B cell (primary cell): ENCODE data around the gene CALM3. TPM values are rescaled to one million over a fixed set of nuclear protein-coding genes. Genes with fewer than 3 reads are reported as not detected.

ENCODE experiments used
- ATAC-seq: fragments of 200-7000 bp; cut with Tn5 transposase; one replicate; pipeline ENCODE4 v1.10.0; 2021; ENCODE audit warnings: low read depth, mild to moderate bottlenecking, moderate number of reproducible peaks, moderate library complexity
- CTCF ChIA-PET: fragments of 350-600 bp; sonication (Branson Sonifier 250); formaldehyde crosslinking; loops from one replicate; lab custom pipeline; 2021; ENCODE audit warnings: antibody characterized with exemption, inconsistent platforms; lab: Charles Lee
- POLR2A ChIA-PET: fragments of 350-600 bp; sonication (Branson Sonifier 250); formaldehyde crosslinking; loops from one replicate; lab custom pipeline; 2021; ENCODE audit warnings: antibody characterized with exemption; lab: Charles Lee
- DNase-seq: peaks from one replicate; pipeline ENCODE4 v3.0.0; 2013
- H2AFZ ChIP-seq: 2 replicates; pipeline ENCODE4 v1.6.1; 2012; ENCODE audit warnings: mild to moderate bottlenecking, low read depth, low read length; ENCODE audit not compliant: insufficient read depth, poor library complexity, severe bottlenecking
- H3K27ac ChIP-seq, 2 donors: 1 replicate in 1 of 2; 2 replicates in 1 of 2; pipeline ENCODE4 v1.5.1; 2012 to 2013; ENCODE audit warnings: low read length in 2 of 2, mild to moderate bottlenecking in 2 of 2, moderate library complexity in 1 of 2
- H3K27me3 ChIP-seq, 4 experiments: fragments of 200-600 bp in 1 of 4; sonication (generic) in 1 of 4; replicated peaks in 1 of 4; 1 replicate in 2 of 4; 2 replicates in 2 of 4; pipeline versions ENCODE4 v1.6.1 to v1.7.0; 2013 to 2016; ENCODE audit warnings: low read length in 3 of 4, mild to moderate bottlenecking in 2 of 4, mixed read lengths in 1 of 4, moderate library complexity in 1 of 4; ENCODE audit not compliant: insufficient read depth in 4 of 4, control insufficient read depth in 3 of 4; ENCODE audit errors: control extremely low read depth in 1 of 4
- H3K36me3 ChIP-seq, 2 experiments: replicated peaks in 1 of 2; 1 replicate in 1 of 2; 2 replicates in 1 of 2; pipeline versions ENCODE4 v1.6.1 to v1.7.1; 2013; ENCODE audit warnings: low read length in 1 of 2; ENCODE audit not compliant: insufficient read depth in 2 of 2, control insufficient read depth in 1 of 2; ENCODE audit errors: control extremely low read depth in 1 of 2, extremely low read depth in 1 of 2
- H3K4me1 ChIP-seq, 2 donors: fragments of 200-600 bp in 1 of 2; sonication (generic) in 1 of 2; 1 replicate in 1 of 2; 2 replicates in 1 of 2; pipeline versions ENCODE4 v1.5.1 to v1.6.1; 2013 to 2017; ENCODE audit warnings: low read length in 2 of 2; ENCODE audit not compliant: control insufficient read depth in 2 of 2, insufficient read depth in 2 of 2
- H3K4me2 ChIP-seq: replicated peaks from 2 replicates; pipeline ENCODE3; 2012; ENCODE audit warnings: mild to moderate bottlenecking, low read depth, low read length; ENCODE audit not compliant: poor library complexity, severe bottlenecking
- H3K4me3 ChIP-seq, 5 experiments: fragments of 200-600 bp in 1 of 5; sonication (generic) in 1 of 5; 1 replicate in 3 of 5; 2 replicates in 2 of 5; pipeline versions ENCODE4 v1.5.1 to v1.7.0; 2011 to 2016; ENCODE audit warnings: low read length in 4 of 5, mild to moderate bottlenecking in 4 of 5, low read depth in 2 of 5, control low read depth in 1 of 5, moderate library complexity in 1 of 5; ENCODE audit not compliant: insufficient read depth in 1 of 5; ENCODE audit errors: control extremely low read depth in 1 of 5, extremely low read depth in 1 of 5
- H3K79me2 ChIP-seq: fragments of 200-600 bp; sonication (generic); one replicate; pipeline ENCODE4 v1.6.0; 2016; ENCODE audit warnings: low read length; ENCODE audit not compliant: control insufficient read depth, insufficient read depth
- H3K9ac ChIP-seq: fragments of 200-600 bp; sonication (generic); 2 replicates; pipeline ENCODE4 v1.6.1; 2017; ENCODE audit warnings: mild to moderate bottlenecking, low read length, moderate library complexity
- H3K9me3 ChIP-seq, 3 donors: one replicate each; pipeline versions ENCODE4 v1.6.1 to v1.7.1; 2013; ENCODE audit warnings: low read length in 2 of 3; ENCODE audit not compliant: control insufficient read depth in 2 of 3, insufficient read depth in 1 of 3; ENCODE audit errors: control extremely low read depth in 1 of 3
- H4K20me1 ChIP-seq: 2 replicates; pipeline ENCODE4 v1.6.0; 2012; ENCODE audit warnings: mild to moderate bottlenecking, low read length; ENCODE audit not compliant: insufficient read depth, control insufficient read depth, poor library complexity, severe bottlenecking
- H3K27ac Mint-ChIP-seq: one replicate; pipeline ENCODE4 v1.8.0; 2021; ENCODE audit warnings: mixed read lengths
- H3K27me3 Mint-ChIP-seq: one replicate; pipeline ENCODE4 v1.8.0; 2021; ENCODE audit warnings: mixed read lengths
- H3K4me1 Mint-ChIP-seq: one replicate; pipeline ENCODE4 v1.8.0; 2021; ENCODE audit warnings: mixed read lengths
- H3K4me3 Mint-ChIP-seq: one replicate; pipeline ENCODE4 v1.8.0; 2021; ENCODE audit warnings: mixed read lengths
- H3K9me3 Mint-ChIP-seq: one replicate; pipeline ENCODE4 v1.8.0; 2022; ENCODE audit warnings: mixed read lengths; ENCODE audit not compliant: insufficient read depth
- EZH2 ChIP-seq: IDR thresholded peaks from 2 replicates; pipeline ENCODE4 v1.6.1; 2012; ENCODE audit warnings: borderline replicate concordance, low read depth, mild to moderate bottlenecking, moderate library complexity, low read length; ENCODE audit not compliant: insufficient read depth, poor library complexity, severe bottlenecking
- WGBS: methylation state at CpG from one replicate; pipeline ENCODE4 v1.1.5; 2013; ENCODE audit warnings: missing lambda C conversion rate; ENCODE audit not compliant: insufficient coverage; 5-methylcytosine and 5-hydroxymethylcytosine counted together
- intact Hi-C: fragments of 100-400 bp; cut with micrococcal nuclease; formaldehyde crosslinking; loops from one replicate; pipeline ENCODE4 v1.10.0; 2022
- polyA plus RNA-seq: library from polyadenylated mRNA; depleted of rRNA; stranded (reverse); fragments of >200 nt; gene quantifications from 2 replicates; pipeline ENCODE4 v1.2.3, GENCODE V29; 2012
- total RNA-seq, 2 donors: library from RNA; stranded (reverse); fragments of 120-200 nt in 1 of 2; gene quantifications; 1 replicate in 1 of 2; 2 replicates in 1 of 2; pipeline versions ENCODE4 v1.2.3 to v1.2.4, GENCODE V29; 2013 to 2022
- TF ChIP-seq, protein P1 (sequence below): fragments of 200-600 bp; IDR thresholded peaks from one replicate; pipeline ENCODE4 v1.8.0; 2022; ENCODE audit warnings: antibody characterized with exemption, mild to moderate bottlenecking

The CALM3 gene
- total and polyA plus RNA-seq, 2 donors (not counting 1 experiment from before 2014, with no cell fraction given) = 99.0 to 99.3 TPM

DNA sequence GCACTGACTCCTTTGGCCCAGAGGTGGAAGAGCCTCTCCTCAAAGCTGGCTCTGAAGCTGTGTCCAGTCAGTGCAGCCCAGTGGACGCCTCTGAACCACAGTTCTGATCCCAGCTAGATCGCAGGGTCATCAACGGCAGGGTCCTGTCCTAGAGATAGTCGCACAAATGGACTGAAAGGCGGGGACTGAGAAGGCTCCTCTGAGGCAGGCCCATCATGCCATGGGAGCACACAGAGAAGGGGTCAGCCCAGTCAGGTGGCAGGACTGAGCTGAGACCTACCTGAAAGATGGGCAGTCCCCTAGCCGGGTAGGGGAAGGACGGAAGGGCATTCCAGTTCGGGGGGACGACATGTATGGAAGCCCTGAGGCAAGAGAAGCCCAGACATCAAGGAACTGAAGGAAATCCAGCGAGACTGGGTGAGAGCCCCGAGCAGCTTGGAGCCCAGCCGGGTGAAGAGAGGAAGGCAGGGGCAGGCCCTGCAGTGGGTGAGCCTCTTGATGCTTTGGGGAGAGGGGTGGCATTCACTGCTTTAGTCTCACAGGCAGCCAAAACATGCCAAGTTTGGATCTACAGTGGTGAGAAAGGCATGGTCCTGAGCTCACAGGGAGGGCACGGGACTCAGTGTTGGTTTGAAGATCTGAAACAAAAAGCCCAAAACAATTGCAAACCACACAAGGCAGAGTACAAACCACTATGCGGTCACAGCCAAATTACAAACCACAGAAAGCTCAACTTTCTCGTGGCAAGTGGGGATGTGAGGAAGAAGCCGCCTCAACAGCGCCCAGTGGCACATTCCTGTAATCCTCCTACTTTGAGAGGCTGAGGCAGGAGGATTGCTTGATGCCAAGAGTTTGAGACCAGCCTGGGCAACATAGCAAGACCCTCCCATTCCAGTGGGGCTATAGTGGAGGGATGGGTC lies 10.0 kb downstream of the CALM3 start:
- H3K27me3 ChIP-seq = no peaks in the 10 kb centered on the region
- Mint-ChIP-seq H3K9me3 (no peaks in the 10 kb centered on the region), H3K27ac (peak overlapping the region; percentile 33), H3K4me1 (peaks cover 35% of the 10 kb centered on the region), H3K27me3 (no peaks in the 10 kb centered on the region), H3K4me3 (peak overlapping the region; percentile 42)
- peaks cover 0 to 39% of the 10 kb centered on the region in 2 experiments for H3K36me3 ChIP-seq
- peak overlapping the region; percentile 2 for H2AFZ ChIP-seq
- ChIA-PET POLR2A (interaction anchor here (0.7 to 3.2 kb wide), 5 partner anchors 9 to 51 kb away, joined by 3 to 19 read pairs (median 4); partner anchors contain the start of genes CALM3 and DACT3), CTCF (interaction anchor here (0.8 to 16.2 kb wide), 9 partner anchors 9 to 139 kb away, joined by 3 to 447 read pairs (median 4); partner anchors contain the start of genes CALM3 and DACT3)
- H3K79me2 ChIP-seq = no peaks in the 10 kb centered on the region
- peak; percentile 13 for ATAC-seq
- peak; percentile 70 for DNase-seq
- peak overlapping the region; percentile 55 for H3K4me2 ChIP-seq
- intact Hi-C loops = no loop called here
- TF ChIP-seq, protein P1, sequence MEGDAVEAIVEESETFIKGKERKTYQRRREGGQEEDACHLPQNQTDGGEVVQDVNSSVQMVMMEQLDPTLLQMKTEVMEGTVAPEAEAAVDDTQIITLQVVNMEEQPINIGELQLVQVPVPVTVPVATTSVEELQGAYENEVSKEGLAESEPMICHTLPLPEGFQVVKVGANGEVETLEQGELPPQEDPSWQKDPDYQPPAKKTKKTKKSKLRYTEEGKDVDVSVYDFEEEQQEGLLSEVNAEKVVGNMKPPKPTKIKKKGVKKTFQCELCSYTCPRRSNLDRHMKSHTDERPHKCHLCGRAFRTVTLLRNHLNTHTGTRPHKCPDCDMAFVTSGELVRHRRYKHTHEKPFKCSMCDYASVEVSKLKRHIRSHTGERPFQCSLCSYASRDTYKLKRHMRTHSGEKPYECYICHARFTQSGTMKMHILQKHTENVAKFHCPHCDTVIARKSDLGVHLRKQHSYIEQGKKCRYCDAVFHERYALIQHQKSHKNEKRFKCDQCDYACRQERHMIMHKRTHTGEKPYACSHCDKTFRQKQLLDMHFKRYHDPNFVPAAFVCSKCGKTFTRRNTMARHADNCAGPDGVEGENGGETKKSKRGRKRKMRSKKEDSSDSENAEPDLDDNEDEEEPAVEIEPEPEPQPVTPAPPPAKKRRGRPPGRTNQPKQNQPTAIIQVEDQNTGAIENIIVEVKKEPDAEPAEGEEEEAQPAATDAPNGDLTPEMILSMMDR = no peak
- no peak for TF ChIP-seq EZH2
- peaks cover 26 to 40% of the 10 kb centered on the region in 2 donors for H3K4me1 ChIP-seq
- peaks cover 0 to 7% (median 0%) of the 10 kb centered on the region in 3 donors for H3K9me3 ChIP-seq
- 72% methylated on average over 13 of the region's 17 CpGs for WGBS
- H3K9ac ChIP-seq = no peak overlapping the region
- H4K20me1 ChIP-seq = peaks cover 40% of the 10 kb centered on the region
- H3K4me3 ChIP-seq = no peak overlapping the region
- no peak overlapping the region for H3K27ac ChIP-seq
